GM12892 (cell line): ENCODE measurements around the gene MYPN.
"Not testable (repeated sequence)": the region's sequence is repeated elsewhere in the genome, so short reads cannot be mapped to it uniquely, and the experiment has no call there.

Experiments used
- DNase-seq: peaks from one replicate; pipeline ENCODE4 v3.0.0; 2011; ENCODE audit not compliant: insufficient read length
- FAIRE-seq: peaks from 2 replicates; lab custom pipeline; 2011; peaks lifted over from hg19 to GRCh38; lab: Jason Lieb, UNC
- POLR2A ChIP-seq: IDR thresholded peaks from 2 replicates; pipeline ENCODE4 v1.6.1; 2011; ENCODE audit warnings: low read depth, low read length, control low read depth
- POLR2AphosphoS5 ChIP-seq: IDR thresholded peaks from 2 replicates; pipeline ENCODE4 v1.6.1; 2011; ENCODE audit warnings: low read depth, low read length, control low read depth
- TAF1 ChIP-seq: IDR thresholded peaks from 2 replicates; pipeline ENCODE4 v1.6.1; 2011; ENCODE audit warnings: low read depth, mild to moderate bottlenecking, control low read depth, low read length, borderline replicate concordance

The MYPN gene

GRCh38 chr10:68138526-68138925, 29.2 kb downstream of the MYPN start:
- DNase-seq: no peak
- no peak for TF ChIP-seq POLR2AphosphoS5
- no peak for TF ChIP-seq TAF1
- no peak for TF ChIP-seq POLR2A
- FAIRE-seq: no peak

- DNase-seq (no peak), FAIRE-seq (no peak)
- no peak for TF ChIP-seq POLR2A
- no peak for TF ChIP-seq POLR2AphosphoS5
- TF ChIP-seq TAF1: no peak
Observed at GRCh38 chr10:68139448-68140272, 30.4 kb downstream of the MYPN start.

- no peak for TF ChIP-seq TAF1
- TF ChIP-seq POLR2A: no peak
- TF ChIP-seq POLR2AphosphoS5: no peak
- no peak for DNase-seq
- FAIRE-seq: no peak
Observed at GRCh38 chr10:68142761-68143160, 33.5 kb downstream of the MYPN start.

GRCh38 chr10:68144709-68145108, 35.4 kb downstream of the MYPN start:
- DNase-seq: no peak
- TF ChIP-seq POLR2AphosphoS5 (no peak), TAF1 (no peak), POLR2A (no peak)
- FAIRE-seq: no peak

GRCh38 chr10:68145705-68146104, 36.4 kb downstream of the MYPN start:
- FAIRE-seq: no peak
- no peak for TF ChIP-seq TAF1
- no peak for TF ChIP-seq POLR2AphosphoS5
- TF ChIP-seq POLR2A: no peak

GRCh38 chr10:68146133-68146532, 36.8 kb downstream of the MYPN start:
- FAIRE-seq (no peak), DNase-seq (no peak)
- no peak for TF ChIP-seq POLR2A

More at GRCh38 chr10:68145705-68146104, 36.4 kb downstream of the MYPN start:
- DNase-seq: no peak

GRCh38 chr10:68151453-68151852, 42.2 kb downstream of the MYPN start:
- TF ChIP-seq TAF1 (no peak), POLR2A (no peak), POLR2AphosphoS5 (no peak)
- DNase-seq (no peak), FAIRE-seq (no peak)

- FAIRE-seq: no peak
Observed at GRCh38 chr10:68153473-68154210, 44.4 kb downstream of the MYPN start.

GRCh38 chr10:68154211-68154497, 44.9 kb downstream of the MYPN start:
- no peak for FAIRE-seq
- DNase-seq: no peak
- TF ChIP-seq POLR2A (no peak), POLR2AphosphoS5 (no peak), TAF1 (no peak)

More at GRCh38 chr10:68153473-68154210, 44.4 kb downstream of the MYPN start:
- DNase-seq: no peak
- TF ChIP-seq TAF1 (no peak), POLR2AphosphoS5 (no peak)

DNA sequence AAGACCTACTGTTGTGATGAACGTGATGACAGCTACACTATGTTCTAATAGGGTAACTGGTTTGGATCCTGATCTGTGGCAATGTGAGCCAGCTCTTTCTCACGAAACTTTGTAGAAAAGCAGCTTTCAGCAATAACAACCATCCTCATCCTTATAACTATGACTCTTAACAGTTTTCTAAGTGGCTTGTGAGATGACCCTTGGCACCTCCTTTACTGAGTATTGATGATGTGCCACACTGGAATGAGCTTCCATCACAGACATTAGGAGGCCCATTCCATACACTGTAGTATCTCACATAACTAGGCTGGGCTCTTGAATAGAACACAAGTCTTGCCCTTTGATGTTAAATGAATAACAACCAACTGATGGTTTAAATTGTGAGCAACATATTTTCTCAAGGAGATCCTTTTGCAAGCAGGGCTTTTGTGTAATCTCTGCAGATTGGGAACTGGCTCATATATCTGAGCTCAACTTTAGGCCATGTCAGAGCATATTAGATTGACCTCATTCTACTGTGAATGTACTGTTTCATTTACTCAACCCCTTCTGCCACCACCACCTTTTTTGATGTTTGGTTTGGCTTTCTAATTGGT, 46.4 kb downstream of the MYPN start:
- TF ChIP-seq POLR2A: no peak
- TF ChIP-seq POLR2AphosphoS5: no peak
- no peak for TF ChIP-seq TAF1
- DNase-seq (no peak), FAIRE-seq (no peak)

GRCh38 chr10:68156373-68157185, 47.3 kb downstream of the MYPN start:
- FAIRE-seq: peak; percentile 62
- TF ChIP-seq POLR2A: no peak
- no peak for TF ChIP-seq TAF1
- TF ChIP-seq POLR2AphosphoS5: no peak
- DNase-seq: no peak

- not testable (repeated sequence) for FAIRE-seq, DNase-seq
Observed at GRCh38 chr10:68157522-68157921, 48.2 kb downstream of the MYPN start.
